ENCODE results near the gene L3HYPDH. TPM values are rescaled to one million over a fixed set of nuclear protein-coding genes. Genes with fewer than 3 reads are reported as not detected.

The L3HYPDH gene
- total RNA-seq, 6 experiments from 2014 or later, result 10.3 to 48.5 (median 23.4) TPM

- 93% methylated on average over 1 of the region's 1 CpG for WGBS (ENCODE audit: insufficient coverage, low coverage, low lambda C conversion rate, missing lambda C conversion rate)
- ATAC-seq (no peak), DNase-seq (no peak)
- H3K4me3 ChIP-seq, result no peak overlapping the region
- no peak overlapping the region for H3K27ac ChIP-seq
- H3K27me3 ChIP-seq, result no peaks in the 10 kb centered on the region
- intact Hi-C loops (cut with DNase I), result no loop called here
- TF ChIP-seq POLR2A (IDR thresholded peaks at IDR 0.05), result no peak
- TF ChIP-seq, protein P1, sequence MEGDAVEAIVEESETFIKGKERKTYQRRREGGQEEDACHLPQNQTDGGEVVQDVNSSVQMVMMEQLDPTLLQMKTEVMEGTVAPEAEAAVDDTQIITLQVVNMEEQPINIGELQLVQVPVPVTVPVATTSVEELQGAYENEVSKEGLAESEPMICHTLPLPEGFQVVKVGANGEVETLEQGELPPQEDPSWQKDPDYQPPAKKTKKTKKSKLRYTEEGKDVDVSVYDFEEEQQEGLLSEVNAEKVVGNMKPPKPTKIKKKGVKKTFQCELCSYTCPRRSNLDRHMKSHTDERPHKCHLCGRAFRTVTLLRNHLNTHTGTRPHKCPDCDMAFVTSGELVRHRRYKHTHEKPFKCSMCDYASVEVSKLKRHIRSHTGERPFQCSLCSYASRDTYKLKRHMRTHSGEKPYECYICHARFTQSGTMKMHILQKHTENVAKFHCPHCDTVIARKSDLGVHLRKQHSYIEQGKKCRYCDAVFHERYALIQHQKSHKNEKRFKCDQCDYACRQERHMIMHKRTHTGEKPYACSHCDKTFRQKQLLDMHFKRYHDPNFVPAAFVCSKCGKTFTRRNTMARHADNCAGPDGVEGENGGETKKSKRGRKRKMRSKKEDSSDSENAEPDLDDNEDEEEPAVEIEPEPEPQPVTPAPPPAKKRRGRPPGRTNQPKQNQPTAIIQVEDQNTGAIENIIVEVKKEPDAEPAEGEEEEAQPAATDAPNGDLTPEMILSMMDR (IDR thresholded peaks at IDR 0.05), result no peak
- peaks cover 0 to 7% (median 3%) of the 10 kb centered on the region in 4 donors for H3K4me1 ChIP-seq
- H3K36me3 ChIP-seq, result no peaks in the 10 kb centered on the region
- H3K9me3 ChIP-seq, result no peaks in the 10 kb centered on the region
These were observed 23.8 kb downstream of the L3HYPDH start for GRCh38 chr14:59460378-59460777.

- Histone ChIP-seq H3K36me3 (no peaks in the 10 kb centered on the region), H3K9me3 (no peaks in the 10 kb centered on the region), H3K4me1 (no peaks in the 10 kb centered on the region), H3K4me3 (no peak overlapping the region), H3K27ac (no peak overlapping the region), H3K27me3 (no peaks in the 10 kb centered on the region)
- 78% methylated on average over 2 of the region's 2 CpGs for WGBS (ENCODE audit: insufficient coverage, low coverage, low lambda C conversion rate, missing lambda C conversion rate)
- no peak for ATAC-seq
- no peak for DNase-seq
- TF ChIP-seq, protein P1 (IDR thresholded peaks at IDR 0.05), result no peak
- TF ChIP-seq POLR2A (IDR thresholded peaks at IDR 0.05), result no peak
- intact Hi-C loops (cut with DNase I), result no loop called here
These were observed 25.7 kb downstream of the L3HYPDH start for GRCh38 chr14:59458486-59458885.

GRCh38 chr14:59455411-59455810 is 28.8 kb downstream of the L3HYPDH start:
- no peaks in the 10 kb centered on the region for H3K36me3 ChIP-seq
- DNase-seq (no peak), ATAC-seq (no peak)
- TF ChIP-seq, protein P1 (IDR thresholded peaks at IDR 0.05), result no peak
- no peak for TF ChIP-seq POLR2A (IDR thresholded peaks at IDR 0.05)
- no peaks in the 10 kb centered on the region for H3K4me1 ChIP-seq
- no peak overlapping the region for H3K4me3 ChIP-seq
- H3K27me3 ChIP-seq, result no peaks in the 10 kb centered on the region
- H3K27ac ChIP-seq, result no peak overlapping the region
- 100% methylated on average over 1 of the region's 1 CpG for WGBS (ENCODE audit: insufficient coverage, low coverage, low lambda C conversion rate, missing lambda C conversion rate)
- no peaks in the 10 kb centered on the region for H3K9me3 ChIP-seq
- intact Hi-C loops (cut with DNase I), result no loop called here

DNA sequence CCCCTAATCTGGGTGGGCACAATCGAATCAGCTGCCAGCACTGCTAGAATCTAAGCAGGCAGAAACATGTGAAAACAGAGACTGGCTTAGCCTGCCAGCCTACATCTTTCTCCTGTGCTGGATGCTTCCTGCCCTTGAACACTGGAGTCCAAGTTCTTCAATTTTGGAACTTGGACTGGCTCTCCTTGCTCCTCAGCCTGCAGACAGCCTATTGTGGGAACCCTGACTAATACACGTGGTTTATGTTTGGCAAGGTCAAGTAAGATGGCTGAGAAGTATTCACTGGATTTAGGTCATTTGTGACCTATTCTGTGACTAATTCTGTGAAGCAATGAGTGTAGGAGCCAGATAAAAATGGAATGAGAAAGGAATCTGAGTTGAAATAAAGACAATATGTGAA is 30.1 kb downstream of the L3HYPDH start:
- no peak for DNase-seq
- TF ChIP-seq POLR2A (IDR thresholded peaks at IDR 0.05), result no peak
- TF ChIP-seq, protein P1 (IDR thresholded peaks at IDR 0.05), result no peak
- H3K9me3 ChIP-seq, result no peaks in the 10 kb centered on the region
- intact Hi-C loops (cut with DNase I), result no loop called here
- no peaks in the 10 kb centered on the region for H3K36me3 ChIP-seq
- H3K4me3 ChIP-seq, result no peak overlapping the region
- ATAC-seq, result no peak
- no peaks in the 10 kb centered on the region for H3K4me1 ChIP-seq
- H3K27ac ChIP-seq, result no peak overlapping the region
- no peaks in the 10 kb centered on the region for H3K27me3 ChIP-seq
- 10% methylated on average over 1 of the region's 2 CpGs for WGBS (ENCODE audit: insufficient coverage, low coverage, low lambda C conversion rate, missing lambda C conversion rate)

GRCh38 chr14:59451849-59452248 is 32.4 kb downstream of the L3HYPDH start:
- Histone ChIP-seq H3K27ac (no peak overlapping the region), H3K27me3 (no peaks in the 10 kb centered on the region), H3K9me3 (no peaks in the 10 kb centered on the region), H3K4me3 (no peak overlapping the region), H3K36me3 (no peaks in the 10 kb centered on the region), H3K4me1 (no peaks in the 10 kb centered on the region)
- no peak for DNase-seq
- no peak for ATAC-seq
- intact Hi-C loops (cut with DNase I), result no loop called here
- WGBS (ENCODE audit: insufficient coverage, low coverage, low lambda C conversion rate, missing lambda C conversion rate), result 93% methylated on average over 1 of the region's 1 CpG
- TF ChIP-seq, protein P1 (IDR thresholded peaks at IDR 0.05), result no peak
- no peak for TF ChIP-seq POLR2A (IDR thresholded peaks at IDR 0.05)
